Tongue (tissue), 3 donors: ENCODE data around the gene JMY. TPM values are rescaled to one million over a fixed set of nuclear protein-coding genes. Genes with fewer than 3 reads are reported as not detected.
A peak's percentile ranks its signal among the peaks of the same experiment; 100 is the strongest.

Experiments used
- DNase-seq: peaks from one replicate; pipeline ENCODE4 v3.0.0-alpha.2; 2015
- small RNA-seq: library from RNA; depleted of rRNA; stranded (forward); fragments of <200 nt; gene quantifications from one replicate; pipeline ENCODE3, GENCODE V24; 2014; ENCODE audit warnings: low replicate concordance
- total RNA-seq: library from RNA; depleted of rRNA; stranded (reverse); fragments of >200 nt; gene quantifications from one replicate; pipeline ENCODE4 v1.2.3, GENCODE V29; 2014

The JMY gene
- total RNA-seq, 1 donor from 2014 or later, result 26.3 TPM

DNA sequence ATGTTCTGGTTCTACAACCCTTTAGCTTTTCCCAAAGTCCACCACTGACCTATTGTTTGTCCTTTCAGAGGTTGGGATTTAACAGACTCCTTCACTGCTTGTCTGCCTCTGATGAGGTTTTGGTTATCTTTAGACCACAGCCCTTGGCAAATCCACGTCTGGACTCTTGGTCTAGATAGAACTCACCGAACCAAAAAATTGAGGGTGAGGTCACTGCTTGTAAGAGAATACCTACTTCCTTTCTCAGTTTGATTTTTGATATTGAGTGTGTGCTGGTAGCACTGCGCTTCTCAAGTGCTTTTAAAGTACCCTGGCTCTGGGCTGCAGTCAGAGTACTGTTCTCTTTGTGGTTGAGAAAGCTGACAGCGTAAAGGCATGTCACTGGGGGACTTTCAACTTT, 61.7 kb downstream of the JMY start:
- DNase-seq, result no peak

DNA sequence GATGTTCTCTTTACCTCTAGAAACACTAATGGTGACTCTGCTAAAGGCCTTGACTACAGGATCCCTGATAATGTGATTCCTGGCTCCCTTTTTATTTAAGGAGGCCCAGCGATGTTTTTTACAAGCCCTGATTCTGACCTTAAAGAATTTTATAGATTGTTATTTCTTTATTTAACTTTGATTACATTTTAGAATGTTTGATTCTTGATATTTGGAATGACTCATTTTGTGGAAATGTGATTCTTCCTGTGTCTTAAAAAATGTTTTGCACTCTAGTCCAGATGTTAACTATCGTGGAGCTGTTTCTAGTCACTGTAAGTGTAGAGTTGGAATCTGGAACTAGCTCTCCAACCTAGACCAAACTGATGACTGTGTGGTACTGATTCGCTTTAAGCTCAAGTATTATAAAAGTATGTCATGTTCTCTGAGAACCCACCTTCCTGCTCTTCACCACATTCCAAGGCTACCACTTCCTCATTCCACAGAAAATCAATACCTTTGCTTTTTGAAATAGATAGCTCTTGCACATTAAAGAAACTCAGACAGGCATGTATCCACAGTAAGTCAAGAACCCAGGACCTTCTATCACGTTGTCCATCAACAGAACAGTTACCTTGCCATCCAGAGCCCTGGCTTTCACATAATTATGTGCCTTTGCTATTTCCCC, 65.2 kb downstream of the JMY start:
- no peak for DNase-seq

DNA sequence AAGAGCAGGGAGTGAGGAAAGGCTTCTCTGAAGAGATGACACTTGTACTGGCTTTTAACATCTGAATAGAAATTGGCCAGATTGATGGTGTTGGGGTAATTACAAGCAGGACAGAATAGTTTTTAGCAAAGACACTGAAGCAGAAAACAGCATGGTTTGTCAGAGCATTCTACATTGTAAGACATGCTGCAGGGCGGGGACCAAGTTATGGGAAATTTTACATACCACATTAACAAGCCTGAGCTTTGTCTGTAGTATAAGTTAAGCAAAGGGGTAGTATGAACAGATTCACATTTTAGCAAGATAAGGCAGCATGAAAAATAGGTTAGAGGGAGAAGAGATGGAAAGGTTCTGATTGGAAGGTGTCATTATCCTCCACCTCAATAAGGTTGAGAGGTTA, 66.5 kb downstream of the JMY start:
- no peak for DNase-seq

DNA sequence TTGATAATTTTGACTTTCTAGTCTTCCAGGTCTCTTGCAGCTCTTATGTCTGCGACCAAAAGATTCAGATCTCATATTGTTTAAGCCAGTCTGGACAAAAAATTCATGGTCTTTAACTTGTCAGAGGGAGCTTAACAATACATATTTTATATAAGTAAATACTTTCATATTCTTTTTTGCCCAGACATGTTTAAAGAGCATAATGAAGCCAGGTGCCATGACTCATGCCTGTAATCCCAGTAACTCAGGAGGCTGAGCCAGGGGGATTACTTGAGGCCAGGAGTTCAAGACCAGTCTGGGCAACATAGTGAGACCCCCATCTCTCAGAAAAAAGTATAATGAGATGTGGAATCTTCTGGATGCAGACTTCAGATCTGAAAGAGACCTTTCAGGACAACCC, 69.8 kb downstream of the JMY start:
- DNase-seq, result peak; percentile 4

DNA sequence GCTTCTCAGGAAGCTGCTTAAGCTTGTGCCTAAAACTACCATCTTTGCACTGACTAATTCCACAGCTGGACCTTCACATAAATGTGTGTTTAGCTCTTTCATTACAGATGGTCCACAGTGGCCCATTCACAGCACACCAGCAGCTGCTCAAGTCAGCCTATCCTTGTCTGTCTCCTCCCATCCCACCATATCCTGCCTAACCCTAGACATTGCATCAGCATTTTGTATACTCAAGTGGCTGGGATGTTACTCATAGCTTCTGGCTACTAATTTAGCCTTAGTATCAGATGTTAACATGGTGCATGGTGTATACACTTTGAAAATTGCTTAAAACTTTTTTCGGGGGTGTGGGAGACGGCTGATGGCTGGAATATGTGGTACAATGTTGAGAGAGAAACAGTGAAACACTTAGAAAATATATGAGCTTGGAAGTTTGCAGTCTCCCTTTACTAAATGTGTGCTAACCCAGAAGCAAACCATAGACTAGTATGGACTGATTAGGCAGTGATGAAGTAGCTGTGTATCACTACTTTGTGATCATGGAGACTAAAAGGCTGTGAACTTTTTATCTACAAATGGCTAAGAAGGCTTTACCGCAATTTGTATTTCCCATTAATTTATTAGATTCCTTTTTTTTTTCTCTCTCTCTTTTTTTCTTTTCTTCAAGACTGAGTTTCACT, 83.1 kb downstream of the JMY start:
- DNase-seq, result peak; percentile 49

DNA sequence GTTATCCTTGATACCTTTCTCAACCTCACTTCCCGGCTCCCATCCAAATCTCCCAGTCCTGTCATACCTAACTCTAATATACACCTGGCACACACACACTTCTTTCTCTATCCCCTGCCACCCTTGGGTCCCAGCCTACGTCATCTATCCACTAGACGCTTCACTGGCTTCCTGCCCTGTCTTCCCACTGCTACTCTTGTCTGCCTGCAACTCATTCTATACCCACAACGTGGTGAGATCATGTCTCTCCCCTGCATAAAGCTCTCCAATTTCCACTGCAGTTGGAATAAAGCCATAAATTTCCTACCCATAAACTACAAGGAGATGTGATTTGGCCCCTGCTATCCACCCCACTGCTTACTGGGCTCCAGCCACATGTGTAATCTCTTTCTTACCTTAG, 93.5 kb downstream of the JMY start:
- DNase-seq, result no peak

DNA sequence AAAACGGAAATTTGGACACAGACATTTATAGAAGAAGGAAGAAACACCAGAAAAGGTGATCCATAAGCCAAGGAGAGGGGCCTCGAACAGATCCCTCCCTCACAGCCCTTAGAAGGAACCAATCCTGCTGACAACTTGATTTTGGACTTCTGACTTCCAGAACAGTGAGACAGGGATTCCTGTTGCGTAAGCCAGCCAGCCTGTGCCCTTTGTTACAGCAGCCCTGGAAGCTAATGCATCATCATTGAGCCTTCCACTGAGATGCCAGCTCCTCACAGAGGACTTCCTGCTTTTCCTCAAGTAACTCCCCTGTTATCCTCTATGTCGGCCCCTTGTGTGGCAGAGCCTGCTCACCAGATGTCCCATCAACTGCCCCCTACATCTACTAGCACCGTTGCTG, 94.1 kb downstream of the JMY start:
- DNase-seq, result no peak

DNA sequence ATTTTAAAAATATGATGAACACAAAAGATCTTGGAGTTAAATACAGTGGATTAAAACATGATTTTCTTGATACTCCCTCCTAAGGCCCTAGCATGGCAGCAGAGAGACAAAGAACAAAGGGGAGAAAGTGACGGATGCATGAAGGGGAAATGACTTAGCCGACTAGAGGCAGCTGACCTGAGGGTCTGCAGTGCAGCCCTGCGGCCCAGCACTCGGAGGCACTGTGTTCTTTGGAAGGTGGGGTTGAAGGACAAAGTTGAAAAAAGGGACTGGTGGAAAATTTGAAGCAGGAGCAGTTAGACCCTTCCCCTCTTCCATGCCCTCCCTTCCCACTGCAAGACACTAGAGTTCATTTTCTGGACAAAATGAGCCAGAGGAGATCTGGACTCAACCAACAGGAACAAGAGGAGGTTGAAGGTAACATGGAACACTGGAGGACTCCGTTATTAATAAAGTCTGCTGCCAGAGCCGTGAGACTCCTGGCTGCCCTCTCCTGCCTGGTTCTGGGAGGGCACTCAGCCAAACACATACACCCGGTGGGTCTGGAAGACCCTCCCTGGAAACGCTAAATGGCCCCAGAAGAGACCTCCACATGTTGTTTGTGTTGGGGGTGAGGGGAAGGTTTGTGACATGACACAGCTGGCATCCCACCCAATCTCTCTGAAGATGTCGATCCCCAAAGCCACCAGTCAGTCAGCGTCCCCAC, 98.1 kb downstream of the JMY start:
- no peak for DNase-seq

DNA sequence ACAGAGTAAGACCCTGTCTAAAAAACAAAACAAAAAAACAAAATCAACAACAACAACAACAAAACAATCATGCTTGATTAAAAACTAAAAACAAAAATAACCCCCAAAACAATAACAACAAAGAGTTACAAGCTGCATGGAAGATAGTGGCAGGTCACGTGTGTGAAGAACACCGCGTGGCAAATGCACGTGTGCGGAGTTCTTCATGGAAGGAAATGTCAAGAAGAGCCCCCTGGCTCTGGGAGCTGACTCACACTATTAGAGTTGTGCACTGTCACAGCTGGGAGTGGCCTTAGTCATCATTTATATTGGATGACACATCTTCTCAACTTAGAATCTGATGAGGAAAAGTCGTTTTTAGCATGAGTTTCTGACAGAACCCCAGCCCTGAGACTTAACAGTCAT, 110.5 kb downstream of the JMY start:
- DNase-seq, result no peak

DNA sequence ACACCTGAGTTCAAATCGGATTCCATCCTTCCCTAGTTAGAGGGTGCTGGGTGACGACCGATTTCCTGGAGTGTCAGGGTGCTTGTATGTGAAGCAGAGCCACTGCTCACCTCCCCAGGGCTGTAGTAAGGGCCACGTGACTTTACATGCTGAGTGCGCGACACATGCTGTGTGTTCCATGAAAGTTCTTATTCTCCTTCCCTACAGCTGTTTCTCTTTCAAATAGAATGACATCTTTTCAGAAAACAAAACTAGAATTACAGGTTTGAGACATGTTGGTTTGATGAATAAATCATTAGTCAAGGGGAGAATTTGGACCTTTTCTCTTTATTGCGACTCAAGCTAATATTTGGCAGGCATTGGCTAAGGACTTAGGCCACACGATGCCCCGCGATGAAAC, 113.1 kb downstream of the JMY start:
- no peak for DNase-seq

DNA sequence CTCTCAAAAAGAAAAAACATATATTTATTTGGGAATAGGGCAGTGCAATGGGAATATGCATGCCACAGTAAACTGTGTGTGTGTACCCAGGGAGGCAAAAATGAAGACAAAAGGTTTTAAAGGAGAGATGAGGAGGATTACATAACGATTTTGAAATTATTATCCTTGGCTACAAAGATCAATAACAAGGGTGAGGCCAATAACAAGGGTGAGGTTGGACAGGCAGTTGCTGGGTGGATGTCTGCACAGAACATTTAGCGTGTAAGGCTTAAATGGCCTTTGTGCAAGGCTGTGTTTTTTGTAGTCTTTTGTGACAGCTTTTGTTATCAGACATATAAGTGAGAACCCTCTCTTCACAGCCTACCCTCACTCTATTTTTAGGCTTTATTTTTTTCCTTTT, 114.0 kb downstream of the JMY start:
- DNase-seq, result no peak

DNA sequence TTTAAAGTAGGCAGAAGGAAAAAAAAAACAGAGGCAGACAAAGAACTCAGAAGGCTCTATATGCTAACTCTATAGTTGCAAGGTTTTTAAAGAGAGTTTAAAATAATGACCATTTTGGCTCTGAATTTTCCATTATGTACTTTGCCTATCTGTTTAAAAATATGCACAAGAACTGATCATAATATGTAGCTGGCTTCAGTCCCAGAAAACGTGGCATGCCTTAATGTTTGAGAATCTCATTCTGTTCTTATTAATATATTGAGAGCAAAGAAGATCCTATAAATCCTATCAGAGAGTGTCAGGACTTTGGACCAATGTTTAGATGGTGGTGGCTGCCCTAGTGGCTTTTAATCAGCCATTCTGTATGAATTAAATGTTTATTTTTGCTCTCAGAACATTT, 121.5 kb downstream of the JMY start:
- DNase-seq, result no peak

Small RNA genes lying within 50 kb of the gene (small RNA-seq; reads per million reads assigned to genes)
- gene AC016559.1 (not detected), gene RF00425 (not detected)

Other genes with a start within 250 kb of the JMY start
- 1.8 TPM for gene DMGDH, start 166.5 kb upstream of the JMY start, total RNA-seq
- gene BHMT2, start 166.4 kb upstream of the JMY start, total RNA-seq, result 5.1 TPM
- gene BHMT, start 124.3 kb upstream of the JMY start, total RNA-seq, result 0.21 TPM